Fibroblast of the aortic adventitia (primary cell): ENCODE results near the gene AFF4. TPM values are rescaled to one million over a fixed set of nuclear protein-coding genes. Genes with fewer than 3 reads are reported as not detected.

Source experiments
- DNase-seq: peaks from one replicate; pipeline ENCODE4 v3.0.0-alpha.2; 2010; ENCODE audit warnings: low read depth
- H3K4me3 ChIP-seq: 2 replicates; pipeline ENCODE4 v1.5.1; 2011; ENCODE audit warnings: low read depth, mild to moderate bottlenecking, control low read depth, low read length, moderate library complexity
- CTCF ChIP-seq: IDR thresholded peaks from 2 replicates; pipeline ENCODE4 v1.5.1; 2011; ENCODE audit warnings: mild to moderate bottlenecking, low read length, control low read depth, inconsistent platforms; ENCODE audit not compliant: insufficient read depth
- small RNA-seq: library from RNA; depleted of rRNA; stranded (forward); fragments of <200 nt; gene quantifications from one replicate; pipeline ENCODE3, GENCODE V24; 2012
- total RNA-seq: library from RNA; depleted of rRNA; stranded (reverse); fragments of >200 nt; gene quantifications from 2 replicates; pipeline ENCODE4 v1.2.3, GENCODE V29; 2012; ENCODE audit warnings: low replicate concordance

Gene AFF4
- total RNA-seq, 1 donor: 87.7 TPM

- DNase-seq: no peak
- no peak for TF ChIP-seq CTCF
These were observed 135.3 kb downstream of the AFF4 start for GRCh38 chr5:132827943-132828673.

GRCh38 chr5:132826424-132827082, 136.9 kb downstream of the AFF4 start:
- no peak for DNase-seq
- no peak overlapping the region for H3K4me3 ChIP-seq
- TF ChIP-seq CTCF: no peak

More at GRCh38 chr5:132827943-132828673, 135.3 kb downstream of the AFF4 start:
- H3K4me3 ChIP-seq: no peak overlapping the region

GRCh38 chr5:132825834-132826391, 137.5 kb downstream of the AFF4 start:
- H3K4me3 ChIP-seq: no peak overlapping the region
- no peak for TF ChIP-seq CTCF
- DNase-seq: no peak

Small RNA genes within 50 kb of the gene (small RNA-seq; reads per million reads assigned to genes)
- gene AC113410.1 (not detected), gene ATP6V0E1P1 (not detected), gene RF00019 (not detected), gene RNA5SP192 (not detected)

Other genes with a start within 250 kb of the AFF4 start
- 12.7 and 29.2 TPM in 2 replicates for gene KIF3A, start 226.1 kb downstream of the AFF4 start, total RNA-seq
- gene CCNI2, start 216.2 kb downstream of the AFF4 start, total RNA-seq: 1.2 TPM in 1 of 2 replicates, not detected in the other
- 22.7 and 43.0 TPM in 2 replicates for gene SEPTIN8, start 186.4 kb downstream of the AFF4 start, total RNA-seq
- not detected in 2 replicates for gene SOWAHA, start 150.3 kb downstream of the AFF4 start, total RNA-seq
- 1.2 and 7.6 TPM in 2 replicates for gene SHROOM1, start 133.0 kb downstream of the AFF4 start, total RNA-seq
- gene GDF9, start 97.2 kb downstream of the AFF4 start, total RNA-seq: 0.18 TPM in 1 of 2 replicates, not detected in the other
- 77.2 and 92.0 TPM in 2 replicates for gene UQCRQ, start 97.0 kb downstream of the AFF4 start, total RNA-seq
- 0.18 and 0.74 TPM in 2 replicates for gene LEAP2, start 90.0 kb downstream of the AFF4 start, total RNA-seq
- 7.8 and 14.4 TPM in 2 replicates for gene ZCCHC10, start 62.9 kb upstream of the AFF4 start, total RNA-seq
- 128 and 169 TPM in 2 replicates for gene HSPA4, start 88.4 kb upstream of the AFF4 start, total RNA-seq